HG03108 (cell line): ENCODE measurements around the gene ZBTB40.

Experiments
- ATAC-seq: cut with Tn5 transposase; IDR thresholded peaks from one replicate; pipeline ENCODE4 v1.9.1; 2021; ENCODE audit warnings: moderate library complexity; ENCODE audit not compliant: unreplicated experiment

The ZBTB40 gene

GRCh38 chr1:22529901-22530621 is 78.4 kb downstream of the ZBTB40 start:
- ATAC-seq: no peak

GRCh38 chr1:22530715-22531114 is 79.1 kb downstream of the ZBTB40 start:
- ATAC-seq: no peak

- ATAC-seq: no peak
Measured at GRCh38 chr1:22531251-22531650, 79.6 kb downstream of the ZBTB40 start.

- ATAC-seq: no peak
Measured at GRCh38 chr1:22533244-22533895, 81.7 kb downstream of the ZBTB40 start.

- ATAC-seq: no peak
Measured at GRCh38 chr1:22534951-22535350, 83.3 kb downstream of the ZBTB40 start.

- no peak for ATAC-seq
Measured at GRCh38 chr1:22535399-22535798, 83.7 kb downstream of the ZBTB40 start.

- no peak for ATAC-seq
Measured at GRCh38 chr1:22536506-22536905, 84.9 kb downstream of the ZBTB40 start.

GRCh38 chr1:22537441-22538139 is 85.9 kb downstream of the ZBTB40 start:
- no peak for ATAC-seq

- ATAC-seq: no peak
Measured at GRCh38 chr1:22539510-22540118, 88.0 kb downstream of the ZBTB40 start.

GRCh38 chr1:22540337-22540736 is 88.7 kb downstream of the ZBTB40 start:
- no peak for ATAC-seq

- no peak for ATAC-seq
Measured at GRCh38 chr1:22542886-22543285, 91.2 kb downstream of the ZBTB40 start.

GRCh38 chr1:22543679-22544078 is 92.0 kb downstream of the ZBTB40 start:
- ATAC-seq: no peak

- ATAC-seq: no peak
Measured at GRCh38 chr1:22544606-22545005, 93.0 kb downstream of the ZBTB40 start.

- no peak for ATAC-seq
Measured at GRCh38 chr1:22545141-22545540, 93.5 kb downstream of the ZBTB40 start.

- no peak for ATAC-seq
Measured at GRCh38 chr1:22547186-22547817, 95.7 kb downstream of the ZBTB40 start.

- ATAC-seq: no peak
Measured at GRCh38 chr1:22547818-22548462, 96.3 kb downstream of the ZBTB40 start.

GRCh38 chr1:22550021-22550420 is 98.4 kb downstream of the ZBTB40 start:
- ATAC-seq: no peak

GRCh38 chr1:22551591-22551990 is 99.9 kb downstream of the ZBTB40 start:
- ATAC-seq: no peak

- no peak for ATAC-seq
Measured at GRCh38 chr1:22552021-22552420, 100.4 kb downstream of the ZBTB40 start.

- ATAC-seq: no peak
Measured at GRCh38 chr1:22553104-22553880, 101.6 kb downstream of the ZBTB40 start.
